ENCODE results near the gene CROCC2. TPM values are rescaled to one million over a fixed set of nuclear protein-coding genes. Genes with fewer than 3 reads are reported as not detected.
A peak's percentile ranks its signal among the peaks of the same experiment; 100 is the strongest.

Gene CROCC2
- total and polyA plus RNA-seq, 8 donors: 0.03 to 4.9 TPM; not detected in 6

GRCh38 chr2:240966906-240967680 is 61.0 kb downstream of the CROCC2 start:
- Histone ChIP-seq H3K4me3 (no peak overlapping the region), H3K4me1 (peaks cover 0 to 20% (median 10%) of the 10 kb centered on the region in 4 donors), H3K27me3 (peaks cover 0 to under 1% (median 0%) of the 10 kb centered on the region in 3 donors), H3K27ac (no peak overlapping the region), H3K36me3 (no peaks in the 10 kb centered on the region), H3K9me3 (no peaks in the 10 kb centered on the region)
- peak; percentile 51 to 66 for DNase-seq
- 60 to 76% (median 67%) methylated on average over 21 to 32 of the region's 32 CpGs for WGBS, 5 donors
- intact Hi-C loops (cut with DNase I; ENCODE audit: low total_unique reads): no loop called here
- no peak for TF ChIP-seq EP300 (IDR thresholded peaks at IDR 0.05)
- no peak for TF ChIP-seq POLR2A (IDR thresholded peaks at IDR 0.05)
- no peak for TF ChIP-seq POLR2AphosphoS5 (IDR thresholded peaks at IDR 0.05)
- TF ChIP-seq, protein P1, sequence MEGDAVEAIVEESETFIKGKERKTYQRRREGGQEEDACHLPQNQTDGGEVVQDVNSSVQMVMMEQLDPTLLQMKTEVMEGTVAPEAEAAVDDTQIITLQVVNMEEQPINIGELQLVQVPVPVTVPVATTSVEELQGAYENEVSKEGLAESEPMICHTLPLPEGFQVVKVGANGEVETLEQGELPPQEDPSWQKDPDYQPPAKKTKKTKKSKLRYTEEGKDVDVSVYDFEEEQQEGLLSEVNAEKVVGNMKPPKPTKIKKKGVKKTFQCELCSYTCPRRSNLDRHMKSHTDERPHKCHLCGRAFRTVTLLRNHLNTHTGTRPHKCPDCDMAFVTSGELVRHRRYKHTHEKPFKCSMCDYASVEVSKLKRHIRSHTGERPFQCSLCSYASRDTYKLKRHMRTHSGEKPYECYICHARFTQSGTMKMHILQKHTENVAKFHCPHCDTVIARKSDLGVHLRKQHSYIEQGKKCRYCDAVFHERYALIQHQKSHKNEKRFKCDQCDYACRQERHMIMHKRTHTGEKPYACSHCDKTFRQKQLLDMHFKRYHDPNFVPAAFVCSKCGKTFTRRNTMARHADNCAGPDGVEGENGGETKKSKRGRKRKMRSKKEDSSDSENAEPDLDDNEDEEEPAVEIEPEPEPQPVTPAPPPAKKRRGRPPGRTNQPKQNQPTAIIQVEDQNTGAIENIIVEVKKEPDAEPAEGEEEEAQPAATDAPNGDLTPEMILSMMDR (IDR thresholded peaks at IDR 0.05): no peak

DNA sequence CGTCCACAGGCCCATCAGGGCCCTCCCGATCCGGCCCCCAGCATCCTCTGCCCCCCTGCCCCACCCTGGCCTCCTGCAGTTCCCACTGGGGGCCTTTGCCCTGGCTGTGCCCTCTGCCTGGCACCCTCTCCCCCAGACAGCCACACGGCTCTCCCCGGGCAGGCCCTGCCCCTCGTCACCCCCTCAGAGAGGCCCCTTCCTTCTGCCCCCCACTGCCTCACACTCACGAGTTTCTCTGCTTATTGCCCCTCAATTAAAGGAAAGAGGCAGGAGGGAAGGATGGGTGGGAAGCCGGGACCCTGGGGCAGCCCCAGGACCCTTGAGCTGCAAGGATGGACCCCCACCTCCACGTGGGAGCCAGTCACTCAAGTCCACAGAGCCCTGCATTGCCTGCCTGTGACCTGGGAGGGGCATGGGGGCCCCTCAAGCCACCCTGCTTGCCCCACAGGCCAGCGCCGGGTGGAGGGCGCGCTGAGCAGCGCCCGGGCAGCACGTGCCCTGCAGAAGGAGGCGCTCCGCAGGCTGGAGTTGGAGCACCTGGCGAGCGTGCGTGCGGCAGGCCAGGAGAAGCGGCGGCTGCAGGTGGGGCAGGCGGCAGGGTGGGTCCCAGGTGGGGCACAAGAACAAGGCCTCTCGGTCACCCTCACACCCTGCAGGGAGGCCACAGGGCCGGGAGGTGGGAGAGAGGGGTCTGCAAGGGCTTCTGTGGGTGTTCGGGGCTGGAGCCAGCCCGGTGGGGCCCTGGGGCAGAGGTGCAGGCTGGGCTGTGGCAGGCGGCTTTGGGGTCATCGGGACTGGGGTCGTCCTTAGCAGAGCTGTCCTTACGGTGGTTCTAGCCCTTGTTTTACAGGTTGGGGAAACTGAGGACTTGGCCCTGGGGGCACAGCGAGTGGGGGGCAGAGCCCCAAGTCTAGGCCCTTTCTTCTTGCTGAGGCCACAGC is 61.8 kb downstream of the CROCC2 start:
- no peak for DNase-seq
- TF ChIP-seq POLR2AphosphoS5 (IDR thresholded peaks at IDR 0.05) (no peak), EP300 (IDR thresholded peaks at IDR 0.05) (no peak), POLR2A (IDR thresholded peaks at IDR 0.05) (no peak)
- TF ChIP-seq, protein P1 (IDR thresholded peaks at IDR 0.05): no peak

DNA sequence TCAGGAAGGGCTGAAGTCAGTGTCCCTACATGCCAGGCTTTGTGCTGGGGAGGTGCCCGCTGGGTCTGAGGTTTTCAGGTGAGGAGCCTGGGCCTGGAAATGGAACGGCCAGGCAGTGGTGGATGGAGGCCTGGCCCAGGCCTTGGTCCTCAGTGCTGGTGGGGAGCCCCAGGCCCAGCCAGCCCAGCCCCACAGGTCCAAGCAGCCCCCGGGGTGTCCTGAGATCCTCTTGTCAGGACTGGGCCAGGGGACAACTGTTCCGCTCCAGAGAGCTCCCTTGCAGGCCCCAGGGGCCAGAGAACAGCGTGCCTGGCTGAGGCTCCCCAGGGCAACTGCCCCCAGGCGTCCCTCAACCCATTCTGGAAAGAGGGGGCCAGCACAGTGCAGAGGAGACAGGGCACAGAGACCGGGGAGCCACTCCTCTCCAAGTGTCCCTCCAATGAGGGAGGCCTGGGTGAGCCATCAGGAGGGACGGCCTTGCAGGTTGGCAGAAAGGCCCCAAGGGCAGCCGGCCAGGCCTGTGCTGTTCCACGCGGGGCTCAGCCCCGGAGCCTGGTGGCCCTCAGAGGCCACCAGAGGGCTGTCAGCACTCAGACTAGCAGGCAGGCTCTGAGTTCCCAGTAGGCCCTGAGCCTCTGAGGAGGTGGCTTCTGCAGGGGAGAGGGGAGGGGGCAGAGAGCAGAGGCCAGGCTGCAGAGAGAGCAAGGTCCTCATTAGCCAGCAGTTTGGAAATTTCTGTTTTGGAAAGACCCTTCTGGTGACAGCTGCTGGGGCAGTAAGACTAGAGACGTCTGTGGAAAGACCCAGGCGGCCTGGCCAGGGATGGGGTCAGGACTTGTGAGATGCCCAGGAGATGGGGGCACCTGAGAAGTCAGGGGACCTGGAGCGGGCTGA is 62.8 kb downstream of the CROCC2 start:
- no peak for TF ChIP-seq EP300 (IDR thresholded peaks at IDR 0.05)
- H3K9me3 ChIP-seq: peaks cover 0 to 4% (median 0%) of the 10 kb centered on the region in 4 donors
- peaks cover 0 to 17% (median 0%) of the 10 kb centered on the region in 3 donors for H3K27me3 ChIP-seq
- DNase-seq: no peak
- WGBS, 5 donors: 75 to 81% (median 77%) methylated on average over 8 to 15 of the region's 15 CpGs
- H3K4me1 ChIP-seq: peaks cover 0 to 23% (median 12%) of the 10 kb centered on the region in 4 donors
- intact Hi-C loops (cut with DNase I; ENCODE audit: low total_unique reads): no loop called here
- H3K27ac ChIP-seq: no peak overlapping the region
- H3K4me3 ChIP-seq: no peak overlapping the region
- H3K36me3 ChIP-seq: no peaks in the 10 kb centered on the region

More for the DNA sequence above, 61.8 kb downstream of the CROCC2 start:
- no peak overlapping the region for H3K4me3 ChIP-seq
- no peaks in the 10 kb centered on the region for H3K36me3 ChIP-seq
- WGBS, 5 donors: 88 to 92% (median 91%) methylated on average over 31 to 34 of the region's 34 CpGs
- no peak overlapping the region for H3K27ac ChIP-seq
- H3K27me3 ChIP-seq: peaks cover 0 to 10% (median 0%) of the 10 kb centered on the region in 3 donors
- H3K4me1 ChIP-seq: peaks cover 0 to 17% (median 9%) of the 10 kb centered on the region in 4 donors
- intact Hi-C loops (cut with DNase I; ENCODE audit: low total_unique reads): no loop called here
- H3K9me3 ChIP-seq: no peaks in the 10 kb centered on the region

DNA sequence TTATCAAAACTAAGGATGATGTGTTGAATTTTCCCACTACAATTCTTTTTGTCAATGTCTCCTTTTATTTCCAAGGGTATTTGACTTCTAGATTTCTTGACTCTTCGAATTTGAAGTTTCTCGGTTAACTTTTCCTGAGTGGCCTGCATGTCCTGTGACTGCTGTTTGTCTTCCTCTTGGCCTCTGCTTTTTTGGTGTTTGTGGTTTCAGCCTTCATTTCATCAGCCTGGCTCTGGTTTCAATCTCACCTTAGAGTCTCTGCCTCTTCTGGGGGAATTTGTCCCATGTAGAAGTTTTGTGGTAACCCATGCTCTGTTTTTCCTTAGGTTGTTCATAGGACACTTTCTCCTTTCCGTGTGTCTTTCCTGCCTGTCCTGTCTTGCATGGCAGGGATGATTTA is 64.0 kb downstream of the CROCC2 start:
- H3K9me3 ChIP-seq: peaks cover 0 to 7% (median 0%) of the 10 kb centered on the region in 4 donors
- no peak for DNase-seq
- WGBS, 5 donors: 73 to 96% (median 90%) methylated on average over 3 of the region's 3 CpGs
- intact Hi-C loops (cut with DNase I; ENCODE audit: low total_unique reads): no loop called here
- peaks cover 0 to 17% (median 0%) of the 10 kb centered on the region in 3 donors for H3K27me3 ChIP-seq
- TF ChIP-seq, protein P1 (IDR thresholded peaks at IDR 0.05): no peak
- TF ChIP-seq POLR2A (IDR thresholded peaks at IDR 0.05) (no peak), EP300 (IDR thresholded peaks at IDR 0.05) (no peak), POLR2AphosphoS5 (IDR thresholded peaks at IDR 0.05) (no peak)
- H3K4me1 ChIP-seq: peaks cover 0 to 23% (median 12%) of the 10 kb centered on the region in 4 donors
- no peak overlapping the region for H3K27ac ChIP-seq
- no peak overlapping the region for H3K4me3 ChIP-seq
- H3K36me3 ChIP-seq: no peaks in the 10 kb centered on the region
